Ovary (tissue), 9 donors: ENCODE measurements around the gene CACHD1. TPM values are rescaled to one million over a fixed set of nuclear protein-coding genes. Genes with fewer than 3 reads are reported as not detected.

Source experiments
- DNase-seq, 5 donors: peaks; one replicate each; pipeline ENCODE4 v3.0.0-alpha.2; 2019 to 2020
- H3K27ac ChIP-seq, 2 donors: fragments of 200-600 bp; one replicate each; pipeline versions ENCODE4 v1.5.1 to v1.8.0; 2019 to 2022
- H3K27me3 ChIP-seq: fragments of 200-600 bp; one replicate; pipeline ENCODE4 v1.8.0; 2022
- H3K36me3 ChIP-seq: fragments of 200-600 bp; sonication (generic); one replicate; pipeline ENCODE4 v1.5.1; 2019
- H3K4me1 ChIP-seq: one replicate; pipeline ENCODE4 v1.8.1; 2013; ENCODE audit warnings: mild to moderate bottlenecking, moderate library complexity; ENCODE audit not compliant: insufficient read depth
- H3K4me3 ChIP-seq: fragments of 200-600 bp; sonication (generic); one replicate; pipeline ENCODE4 v1.5.1; 2017
- H3K9me3 ChIP-seq, 2 donors: fragments of 200-600 bp in 1 of 2; sonication (generic) in 1 of 2; one replicate each; pipeline versions ENCODE4 v1.5.1 to v1.8.1; 2013 to 2019; ENCODE audit warnings: mild to moderate bottlenecking in 1 of 2, moderate library complexity in 1 of 2
- CTCF ChIP-seq, 3 donors: fragments of 450-650 bp in 2 of 3; fragments of 200-600 bp in 1 of 3; IDR thresholded peaks; one replicate each; pipeline versions ENCODE4 v1.5.1 to v1.8.0; 2016 to 2022; ENCODE audit warnings: antibody characterized with exemption in 3 of 3, mild to moderate bottlenecking in 1 of 3
- EP300 ChIP-seq: sonication (generic); formaldehyde crosslinking; IDR thresholded peaks from one replicate; pipeline ENCODE4 v1.6.1; 2017; ENCODE audit warnings: antibody characterized with exemption
- POLR2A ChIP-seq: fragments of 450-650 bp; IDR thresholded peaks from one replicate; pipeline ENCODE4 v1.6.1; 2017; ENCODE audit warnings: antibody characterized with exemption, mild to moderate bottlenecking, moderate library complexity
- WGBS, 3 donors: extraction: QIAGEN DNeasy Blood & Tissue Kit in 1 of 3; methylation state at CpG; one replicate each; pipeline versions ENCODE4 v1.1.5 to v1.1.7; 2013 to 2017; 5-methylcytosine and 5-hydroxymethylcytosine counted together
- intact Hi-C, 4 donors: fragments of 100-400 bp; cut with DNase I; formaldehyde crosslinking; loops; one replicate each; pipeline versions ENCODE4 v1.11.0 to v1.15.1; 2022 to 2023
- polyA plus RNA-seq, 2 donors: library from polyadenylated mRNA; stranded (reverse); fragments of 200-250 nt in 1 of 2; fragments of 350-450 nt in 1 of 2; fragmentation: Illumina TruSeq in 1 of 2; extraction: RNeasy Lipid Tissue Mini Kit (QIAGEN cat#74804) in 1 of 2; gene quantifications; one replicate each; pipeline ENCODE4 v1.2.3, GENCODE V29; 2013 to 2014
- total RNA-seq, 7 donors: library from RNA; depleted of rRNA in 2 of 7; stranded (reverse); fragments of >200 nt in 2 of 7; fragmentation: NEBNext Ultra II Directional in 3 of 7; extraction: Animal tissue kit (Norgen Biotek cat#: 25700) in 3 of 7; gene quantifications; one replicate each; pipeline versions ENCODE4 v1.1.0 to v1.2.4, GENCODE V29; 2016 to 2023
- donor health status: DM: no; HTN: no; CAD: no; lungs with moderate emphysema.
- donor health status: DM: no; HTN: no; CAD: no.
- donor health status: Bipolar disorder and iron deficiency.
- donor health status: DM: yes; HTN: yes; CAD: no.
- donor health status: DM: no; HTN: no; CAD: no.
- donor health status: DM: yes; HTN: yes; CAD: no.

The CACHD1 gene
- total and polyA plus RNA-seq, 9 donors: 17.0 to 33.1 (median 23.2) TPM

- no peak for DNase-seq
- no peak overlapping the region for H3K4me3 ChIP-seq
- intact Hi-C loops: no loop called here
- TF ChIP-seq EP300: no peak
- TF ChIP-seq POLR2A: no peak
- TF ChIP-seq CTCF (IDR thresholded peaks at IDR 0.05): no peak
- no peaks in the 10 kb centered on the region for H3K9me3 ChIP-seq
- no peaks in the 10 kb centered on the region for H3K36me3 ChIP-seq
- H3K27ac ChIP-seq: no peak overlapping the region
- H3K27me3 ChIP-seq: no peaks in the 10 kb centered on the region
- H3K4me1 ChIP-seq: peaks cover 28% of the 10 kb centered on the region
Measured at GRCh38 chr1:64522740-64523139, 52.8 kb downstream of the CACHD1 start.

GRCh38 chr1:64523413-64524337 is 53.7 kb downstream of the CACHD1 start:
- TF ChIP-seq CTCF (IDR thresholded peaks at IDR 0.05) (no peak), EP300 (no peak), POLR2A (no peak)
- DNase-seq: no peak
- Histone ChIP-seq H3K9me3 (no peaks in the 10 kb centered on the region), H3K36me3 (no peaks in the 10 kb centered on the region), H3K4me1 (peaks cover 22% of the 10 kb centered on the region), H3K27ac (peak overlapping the region in 1 of 2 donors; percentile 8), H3K27me3 (no peaks in the 10 kb centered on the region), H3K4me3 (no peak overlapping the region)
- intact Hi-C loops: no loop called here
- WGBS, 3 donors: 33 to 44% (median 43%) methylated on average over 5 of the region's 5 CpGs

- TF ChIP-seq CTCF (IDR thresholded peaks at IDR 0.05) (no peak), POLR2A (no peak), EP300 (no peak)
- intact Hi-C loops: no loop called here
- Histone ChIP-seq H3K9me3 (no peaks in the 10 kb centered on the region), H3K36me3 (no peaks in the 10 kb centered on the region), H3K4me3 (no peak overlapping the region), H3K4me1 (peaks cover 16% of the 10 kb centered on the region), H3K27ac (peak overlapping the region in 1 of 2 donors; percentile 3), H3K27me3 (no peaks in the 10 kb centered on the region)
- WGBS, 3 donors: 82 to 88% (median 84%) methylated on average over 2 of the region's 2 CpGs
- DNase-seq: no peak
Measured at GRCh38 chr1:64524614-64525013, 54.7 kb downstream of the CACHD1 start.

- WGBS, 3 donors: 26 to 32% (median 29%) methylated on average over 3 of the region's 3 CpGs
- H3K27ac ChIP-seq: peak overlapping the region in 1 of 2 donors; percentile 3
Measured at GRCh38 chr1:64525116-64525686, 55.3 kb downstream of the CACHD1 start.

More at GRCh38 chr1:64525116-64525686, 55.3 kb downstream of the CACHD1 start:
- no peak for DNase-seq
- Histone ChIP-seq H3K9me3 (no peaks in the 10 kb centered on the region), H3K36me3 (no peaks in the 10 kb centered on the region), H3K27me3 (no peaks in the 10 kb centered on the region), H3K4me1 (peaks cover 13% of the 10 kb centered on the region), H3K4me3 (no peak overlapping the region)
- TF ChIP-seq POLR2A: no peak
- no peak for TF ChIP-seq EP300
- TF ChIP-seq CTCF (IDR thresholded peaks at IDR 0.05): no peak
- intact Hi-C loops: no loop called here
